Measurements from ENCODE around the gene GUCY1B1. TPM values are rescaled to one million over a fixed set of nuclear protein-coding genes. Genes with fewer than 3 reads are reported as not detected.

GUCY1B1 gene
- total RNA-seq, 1 donor from 2014 or later = 18.1 TPM

DNA sequence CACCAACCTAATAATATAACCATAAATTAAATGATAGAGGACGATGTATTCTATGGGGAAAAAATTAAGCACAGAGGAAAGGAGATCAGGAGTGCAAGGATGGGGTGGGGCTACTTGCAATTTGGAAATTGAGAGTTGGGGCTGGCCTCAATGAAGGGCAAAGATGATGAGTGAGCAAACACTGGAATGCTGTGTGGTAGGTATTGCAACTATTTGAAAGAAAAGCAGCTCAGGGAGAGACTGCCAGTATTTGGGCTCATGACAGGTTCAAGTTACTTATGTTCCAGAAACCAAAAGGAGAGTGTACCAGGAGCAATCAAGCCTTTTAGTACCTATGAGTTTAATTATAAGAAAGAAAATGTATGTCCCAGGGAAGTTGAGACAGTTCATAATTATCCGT lies 59.8 kb downstream of the GUCY1B1 start:
- no peak overlapping the region for H3K27ac ChIP-seq
- no peaks in the 10 kb centered on the region for H3K27me3 ChIP-seq (ENCODE audit: low read depth)
- TF ChIP-seq, protein P1, sequence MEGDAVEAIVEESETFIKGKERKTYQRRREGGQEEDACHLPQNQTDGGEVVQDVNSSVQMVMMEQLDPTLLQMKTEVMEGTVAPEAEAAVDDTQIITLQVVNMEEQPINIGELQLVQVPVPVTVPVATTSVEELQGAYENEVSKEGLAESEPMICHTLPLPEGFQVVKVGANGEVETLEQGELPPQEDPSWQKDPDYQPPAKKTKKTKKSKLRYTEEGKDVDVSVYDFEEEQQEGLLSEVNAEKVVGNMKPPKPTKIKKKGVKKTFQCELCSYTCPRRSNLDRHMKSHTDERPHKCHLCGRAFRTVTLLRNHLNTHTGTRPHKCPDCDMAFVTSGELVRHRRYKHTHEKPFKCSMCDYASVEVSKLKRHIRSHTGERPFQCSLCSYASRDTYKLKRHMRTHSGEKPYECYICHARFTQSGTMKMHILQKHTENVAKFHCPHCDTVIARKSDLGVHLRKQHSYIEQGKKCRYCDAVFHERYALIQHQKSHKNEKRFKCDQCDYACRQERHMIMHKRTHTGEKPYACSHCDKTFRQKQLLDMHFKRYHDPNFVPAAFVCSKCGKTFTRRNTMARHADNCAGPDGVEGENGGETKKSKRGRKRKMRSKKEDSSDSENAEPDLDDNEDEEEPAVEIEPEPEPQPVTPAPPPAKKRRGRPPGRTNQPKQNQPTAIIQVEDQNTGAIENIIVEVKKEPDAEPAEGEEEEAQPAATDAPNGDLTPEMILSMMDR (IDR thresholded peaks at IDR 0.05) = no peak
- DNase-seq (no peak), ATAC-seq (no peak)
- intact Hi-C loops (cut with DNase I) = no loop called here
- no peaks in the 10 kb centered on the region for H3K36me3 ChIP-seq
- H3K9me3 ChIP-seq = no peaks in the 10 kb centered on the region
- no peak overlapping the region for H3K4me3 ChIP-seq
- no peaks in the 10 kb centered on the region for H3K4me1 ChIP-seq

DNA sequence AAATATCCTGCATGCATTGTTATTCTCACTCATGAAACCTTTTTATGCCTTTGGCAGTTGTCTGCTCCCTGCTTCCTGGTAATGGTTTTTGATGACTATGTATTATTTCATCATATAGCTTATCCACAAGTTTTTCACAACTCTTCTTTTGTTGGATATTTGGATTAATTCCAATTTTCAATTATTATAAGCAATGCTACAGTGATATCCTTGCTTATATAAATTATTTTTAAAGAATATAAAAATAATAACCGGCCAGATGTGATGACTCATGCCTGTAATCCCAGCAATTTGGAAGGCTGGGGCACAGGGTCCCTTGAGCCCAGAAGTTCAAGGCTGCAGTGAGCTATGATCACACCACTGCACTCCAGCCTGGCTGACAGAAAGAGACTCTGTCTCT lies 60.2 kb downstream of the GUCY1B1 start:
- TF ChIP-seq, protein P1 (IDR thresholded peaks at IDR 0.05) = no peak
- Histone ChIP-seq H3K4me3 (no peak overlapping the region), H3K27me3 (ENCODE audit: low read depth) (no peaks in the 10 kb centered on the region), H3K4me1 (no peaks in the 10 kb centered on the region), H3K27ac (no peak overlapping the region), H3K9me3 (no peaks in the 10 kb centered on the region), H3K36me3 (no peaks in the 10 kb centered on the region)
- intact Hi-C loops (cut with DNase I) = no loop called here
- ATAC-seq = no peak
- DNase-seq = no peak

DNA sequence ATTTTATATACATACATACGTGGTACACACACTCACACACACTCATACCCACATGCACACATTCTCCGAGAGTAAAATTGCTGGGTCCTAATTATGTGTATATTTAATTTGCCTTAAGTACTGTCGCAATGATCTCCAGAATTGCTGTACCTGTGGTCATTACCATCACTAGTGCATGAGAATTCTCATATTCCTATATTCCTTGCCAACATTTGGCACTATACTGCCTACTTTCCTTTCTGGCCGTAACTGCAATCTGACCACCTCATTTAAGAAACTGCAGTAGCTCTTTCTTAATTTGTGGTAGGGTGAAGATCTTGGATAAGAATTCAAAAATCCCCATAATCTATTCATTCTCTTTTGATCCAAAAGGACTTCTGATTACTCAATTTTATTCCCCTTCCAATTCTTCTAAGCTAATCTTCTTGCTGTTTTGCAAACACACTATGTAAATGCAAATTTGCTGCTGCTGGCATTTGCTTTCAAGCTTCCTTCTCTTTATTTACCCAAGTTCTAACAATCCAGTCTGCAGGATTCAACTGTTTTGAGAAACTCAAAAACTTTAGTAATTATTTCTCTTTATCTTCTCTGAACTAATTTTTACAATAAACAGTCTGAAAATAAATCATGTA lies 62.2 kb downstream of the GUCY1B1 start:
- Histone ChIP-seq H3K4me3 (no peak overlapping the region), H3K9me3 (no peaks in the 10 kb centered on the region), H3K27me3 (ENCODE audit: low read depth) (no peaks in the 10 kb centered on the region), H3K36me3 (no peaks in the 10 kb centered on the region), H3K4me1 (no peaks in the 10 kb centered on the region), H3K27ac (no peak overlapping the region)
- no peak for DNase-seq
- TF ChIP-seq, protein P1 (IDR thresholded peaks at IDR 0.05) = no peak
- ATAC-seq = no peak
- intact Hi-C loops (cut with DNase I) = no loop called here

DNA sequence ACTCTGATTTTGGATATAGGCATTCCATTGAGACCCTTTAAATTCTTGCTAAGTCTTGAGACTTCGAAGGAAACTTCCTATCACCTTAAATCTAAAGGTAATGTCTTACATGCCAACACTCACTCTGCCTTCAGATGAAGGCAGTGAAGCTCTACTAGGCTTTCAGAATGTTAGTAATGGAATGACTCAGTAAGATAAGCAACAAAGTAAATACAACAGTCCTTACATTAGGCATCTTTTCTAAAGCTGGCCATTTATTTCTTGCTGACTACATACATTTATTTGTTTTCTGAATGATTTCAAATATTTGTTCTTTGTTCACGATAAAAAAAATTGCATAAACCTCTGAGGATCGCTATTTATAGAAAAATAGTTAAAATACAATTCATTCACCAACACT lies 63.8 kb downstream of the GUCY1B1 start:
- ATAC-seq = no peak
- Histone ChIP-seq H3K4me1 (no peaks in the 10 kb centered on the region), H3K36me3 (no peaks in the 10 kb centered on the region), H3K4me3 (no peak overlapping the region), H3K9me3 (no peaks in the 10 kb centered on the region), H3K27me3 (ENCODE audit: low read depth) (no peaks in the 10 kb centered on the region), H3K27ac (no peak overlapping the region)
- TF ChIP-seq, protein P1 (IDR thresholded peaks at IDR 0.05) = no peak
- intact Hi-C loops (cut with DNase I) = no loop called here
- DNase-seq = no peak

DNA sequence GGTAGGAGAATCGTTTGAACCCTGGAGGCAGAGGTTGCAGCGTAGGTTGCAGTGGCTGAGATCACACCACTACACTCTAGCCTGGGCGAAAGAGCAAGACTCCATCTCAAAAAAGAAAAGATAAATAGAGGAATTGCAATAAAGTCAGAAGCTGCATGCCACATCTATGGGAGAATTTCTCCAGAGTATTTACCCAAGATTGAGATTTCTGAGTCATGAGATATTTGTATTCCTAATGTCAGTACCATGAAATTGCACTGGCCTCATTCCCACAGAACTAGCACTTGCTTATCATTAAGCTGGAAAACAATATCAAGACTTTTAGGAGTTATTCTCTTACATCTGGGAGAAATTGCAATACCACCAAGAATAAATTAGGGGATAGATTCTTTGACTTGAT lies 69.8 kb downstream of the GUCY1B1 start:
- no peaks in the 10 kb centered on the region for H3K4me1 ChIP-seq
- no peaks in the 10 kb centered on the region for H3K27me3 ChIP-seq (ENCODE audit: low read depth)
- TF ChIP-seq, protein P1 (IDR thresholded peaks at IDR 0.05) = no peak
- no peak overlapping the region for H3K27ac ChIP-seq
- H3K36me3 ChIP-seq = no peaks in the 10 kb centered on the region
- intact Hi-C loops (cut with DNase I) = no loop called here
- no peak overlapping the region for H3K4me3 ChIP-seq
- ATAC-seq (no peak), DNase-seq (no peak)
- no peaks in the 10 kb centered on the region for H3K9me3 ChIP-seq
